HCT116 (cell line): ENCODE measurements around the gene MALRD1. TPM values are rescaled to one million over a fixed set of nuclear protein-coding genes. Genes with fewer than 3 reads are reported as not detected.

Source experiments
- ATAC-seq: fragments of 200-7000 bp; cut with Tn5 transposase; 2 replicates; pipeline ENCODE4 v1.9.1; 2020; ENCODE audit warnings: mild to moderate bottlenecking, moderate library complexity
- BruUV-seq: library from RNA; stranded (reverse); fragments of 400-500 nt; replicated peaks from 2 replicates; lab custom pipeline; 2021; lab: Mats Ljungman, UMichigan
- CTCF ChIA-PET: fragments of 300-600 bp; sonication (Branson Sonifier 250); formaldehyde crosslinking; loops from one replicate; lab custom pipeline; 2021; ENCODE audit warnings: antibody characterized with exemption; lab: Charles Lee
- POLR2A ChIA-PET: fragments of 300-600, 350-600 bp; sonication (Branson Sonifier 250); formaldehyde crosslinking; loops from one replicate; lab custom pipeline; 2021; ENCODE audit warnings: antibody characterized with exemption; lab: Charles Lee
- RAD21 ChIA-PET, 2 experiments: fragments of 300-600 bp; sonication (Branson Sonifier 250); formaldehyde crosslinking; loops; one replicate each; lab custom pipeline; 2023; ENCODE audit warnings: low total read pairs in 2 of 2; ENCODE audit not compliant: uncharacterized antibody in 2 of 2, unreplicated experiment in 2 of 2, low non-redundant PET in 1 of 2; lab: Charles Lee
- DNase-seq: peaks from one replicate; pipeline ENCODE4 v3.0.0-alpha.2; 2010; ENCODE audit warnings: low read depth, low spot score
- H2AFZ ChIP-seq: fragments of 200-600 bp; shearing (Covaris generic), sonication (generic); 2 replicates; pipeline ENCODE4 v1.6.1; 2017; ENCODE audit warnings: low read depth, mixed run types, mixed read lengths, antibody characterized with exemption, low read length; ENCODE audit not compliant: poor library complexity, severe bottlenecking
- H3K27ac ChIP-seq: 2 replicates; pipeline ENCODE4 v1.5.1; 2012; ENCODE audit warnings: low read depth, low read length
- H3K27me3 ChIP-seq: fragments of 200-600 bp; sonication (generic); 2 replicates; pipeline ENCODE4 v1.6.1; 2016; ENCODE audit warnings: mixed run types, low read length, mixed read lengths; ENCODE audit not compliant: insufficient read depth
- H3K36me3 ChIP-seq, 2 experiments: fragments of 200-500 bp in 1 of 2; fragments of 200-600 bp in 1 of 2; sonication (Bioruptor generic) in 1 of 2; sonication (generic) in 1 of 2; 2 replicates each; pipeline versions ENCODE4 v1.5.1 to v1.6.1; 2014 to 2016; ENCODE audit warnings: low read length in 2 of 2, inconsistent platforms in 1 of 2, mixed read lengths in 1 of 2, mixed run types in 1 of 2; ENCODE audit not compliant: insufficient read depth in 2 of 2, control insufficient read depth in 1 of 2
- H3K4me1 ChIP-seq, 2 experiments: fragments of 200-600 bp in 1 of 2; sonication (generic) in 1 of 2; 2 replicates each; pipeline versions ENCODE4 v1.5.1 to v1.6.1; 2012 to 2017; ENCODE audit warnings: low read length in 2 of 2, inconsistent platforms in 1 of 2, mild to moderate bottlenecking in 1 of 2, mixed read lengths in 1 of 2, mixed run types in 1 of 2, moderate library complexity in 1 of 2; ENCODE audit not compliant: insufficient read depth in 2 of 2, control insufficient read depth in 1 of 2
- H3K4me2 ChIP-seq: fragments of 200-600 bp; sonication (generic); 2 replicates; pipeline ENCODE4 v1.6.1; 2017; ENCODE audit warnings: mixed run types, low read length, mixed read lengths
- H3K4me3 ChIP-seq, 2 experiments: fragments of 200-600 bp in 1 of 2; sonication (generic) in 1 of 2; replicated peaks in 1 of 2; 2 replicates each; pipeline ENCODE4 v1.5.1; 2011 to 2016; ENCODE audit warnings: low read length in 2 of 2, control low read depth in 1 of 2, low read depth in 1 of 2, mild to moderate bottlenecking in 1 of 2, mixed read lengths in 1 of 2, mixed run types in 1 of 2
- H3K79me2 ChIP-seq: fragments of 200-600 bp; sonication (generic); 2 replicates; pipeline ENCODE4 v1.6.1; 2017; ENCODE audit warnings: mild to moderate bottlenecking, mixed run types, low read length, moderate library complexity, mixed read lengths; ENCODE audit not compliant: insufficient read depth
- H3K9ac ChIP-seq: fragments of 200-600 bp; sonication (generic); 2 replicates; pipeline ENCODE4 v1.6.1; 2016; ENCODE audit warnings: low read length, mixed read lengths
- H3K9me2 ChIP-seq: fragments of 200-600 bp; sonication (generic), shearing (Covaris generic); 2 replicates; pipeline ENCODE4 v1.6.1; 2017; ENCODE audit warnings: mixed run types, mild to moderate bottlenecking, moderate library complexity; ENCODE audit not compliant: insufficient read depth
- H3K9me3 ChIP-seq, 2 experiments: fragments of 200-500 bp in 1 of 2; fragments of 200-600 bp in 1 of 2; sonication (Bioruptor generic) in 1 of 2; sonication (generic) in 1 of 2; 2 replicates each; pipeline ENCODE4 v1.6.1; 2014 to 2017; ENCODE audit warnings: low read length in 2 of 2, mixed read lengths in 2 of 2, inconsistent platforms in 1 of 2, low read depth in 1 of 2, mild to moderate bottlenecking in 1 of 2, mixed run types in 1 of 2, moderate library complexity in 1 of 2; ENCODE audit not compliant: control insufficient read depth in 1 of 2, insufficient read depth in 1 of 2
- H4K20me1 ChIP-seq: fragments of 200-600 bp; sonication (generic), shearing (Covaris generic); 2 replicates; pipeline ENCODE4 v1.6.1; 2017; ENCODE audit warnings: mixed run types, mild to moderate bottlenecking, moderate library complexity; ENCODE audit not compliant: insufficient read depth
- CBX3 ChIP-seq: IDR thresholded peaks from 2 replicates; pipeline ENCODE4 v1.6.1; 2012; ENCODE audit warnings: low read depth
- EGR1 ChIP-seq: IDR thresholded peaks from 2 replicates; pipeline ENCODE4 v1.6.1; 2012; ENCODE audit warnings: low read depth
- EZH2phosphoT487 ChIP-seq: fragments of 200-600 bp; IDR thresholded peaks from 2 replicates; pipeline ENCODE4 v1.6.1; 2018; ENCODE audit warnings: antibody characterized with exemption, borderline replicate concordance
- POLR2AphosphoS5 ChIP-seq: IDR thresholded peaks from 2 replicates; pipeline ENCODE4 v1.6.1; 2011; ENCODE audit warnings: mild to moderate bottlenecking, low read depth, low read length, moderate library complexity
- RAD21 ChIP-seq: IDR thresholded peaks from 2 replicates; pipeline ENCODE4 v1.6.1; 2012; ENCODE audit warnings: low read depth, mild to moderate bottlenecking
- SIN3A ChIP-seq: IDR thresholded peaks from 2 replicates; pipeline ENCODE4 v1.6.1; 2012; ENCODE audit warnings: low read depth
- SRF ChIP-seq: IDR thresholded peaks from 2 replicates; pipeline ENCODE4 v1.6.1; 2012; ENCODE audit warnings: low read depth
- TCF7L2 ChIP-seq: IDR thresholded peaks from 2 replicates; pipeline ENCODE4 v1.7.0; 2011; ENCODE audit warnings: borderline replicate concordance, inconsistent platforms; ENCODE audit not compliant: insufficient read depth, insufficient read length; ENCODE audit errors: extremely low read depth
- YY1 ChIP-seq: IDR thresholded peaks from 2 replicates; pipeline ENCODE4 v1.6.1; 2011; ENCODE audit warnings: low read length, low read depth, moderate library complexity, mild to moderate bottlenecking; ENCODE audit not compliant: insufficient replicate concordance; ENCODE audit errors: extremely low read depth
- ZFX ChIP-seq: fragments of 450-650 bp; IDR thresholded peaks from 2 replicates; pipeline ENCODE4 v1.6.1; 2017
- intact Hi-C: fragments of 100-400 bp; cut with micrococcal nuclease; formaldehyde crosslinking; loops from 2 replicates; pipeline ENCODE4 v1.10.0; 2022
- total RNA-seq: library from RNA; stranded (reverse); gene quantifications from one replicate; pipeline ENCODE4 v1.2.1, GENCODE V29; 2021; ENCODE audit not compliant: unreplicated experiment
- TF ChIP-seq, protein P1 (sequence below): IDR thresholded peaks from 2 replicates; pipeline ENCODE4 v1.6.1; 2012; ENCODE audit warnings: low read depth
- TF ChIP-seq, protein P2 (sequence below): IDR thresholded peaks from 2 replicates; pipeline ENCODE4 v1.6.1; 2012
- TF ChIP-seq, protein P3 (sequence below), 3 experiments: fragments of 200-600 bp in 1 of 3; sonication (generic) in 1 of 3; IDR thresholded peaks in 2 of 3; conservative IDR thresholded peaks in 1 of 3; 2 replicates each; pipeline ENCODE4 v1.5.1; 2012 to 2017; ENCODE audit warnings: low read depth in 2 of 3, low read length in 2 of 3, antibody characterized with exemption in 1 of 3, borderline replicate concordance in 1 of 3, control low read depth in 1 of 3, mild to moderate bottlenecking in 1 of 3, mixed read lengths in 1 of 3, mixed run types in 1 of 3, moderate library complexity in 1 of 3; ENCODE audit not compliant: insufficient read depth in 1 of 3

Gene MALRD1
- total RNA-seq, 1 experiment from 2014 or later, result not detected

DNA sequence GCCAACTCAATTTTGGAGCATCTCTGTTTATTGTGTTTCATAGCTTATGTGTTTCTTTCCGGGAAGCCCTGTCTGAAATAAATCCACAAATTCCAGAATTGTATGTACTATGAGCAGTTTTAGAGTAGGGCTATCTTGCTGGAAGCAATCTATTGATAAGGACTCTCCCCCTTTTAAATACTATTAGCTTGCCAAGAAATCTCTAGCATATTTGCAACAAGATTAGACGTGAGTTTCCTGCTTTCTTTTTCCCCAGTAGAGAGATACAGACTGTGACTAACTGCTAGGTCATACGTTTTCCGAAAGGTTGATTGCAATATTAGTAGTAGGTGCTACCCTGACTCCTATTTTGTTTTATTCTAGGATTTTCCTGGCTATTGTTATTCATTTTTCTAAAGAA lies 277.0 kb downstream of the MALRD1 start:
- Histone ChIP-seq H3K27ac (no peak overlapping the region), H3K9ac (no peak overlapping the region), H3K4me2 (no peak overlapping the region), H2AFZ (no peak overlapping the region), H3K79me2 (no peaks in the 10 kb centered on the region), H3K9me3 (peaks cover 7 to 13% of the 10 kb centered on the region in 2 experiments; a peak in 2 of 4 replicates), H3K27me3 (no peaks in the 10 kb centered on the region), H3K4me1 (no peaks in the 10 kb centered on the region), H3K9me2 (no peaks in the 10 kb centered on the region), H4K20me1 (no peaks in the 10 kb centered on the region), H3K36me3 (no peaks in the 10 kb centered on the region), H3K4me3 (no peak overlapping the region)
- ChIA-PET POLR2A (no interaction called here), CTCF (no interaction called here), RAD21 (no interaction called here)
- DNase-seq (no peak), ATAC-seq (no peak)
- TF ChIP-seq EGR1 (no peak), POLR2AphosphoS5 (no peak), EZH2phosphoT487 (no peak), SRF (no peak), CBX3 (no peak)
- TF ChIP-seq, protein P1, sequence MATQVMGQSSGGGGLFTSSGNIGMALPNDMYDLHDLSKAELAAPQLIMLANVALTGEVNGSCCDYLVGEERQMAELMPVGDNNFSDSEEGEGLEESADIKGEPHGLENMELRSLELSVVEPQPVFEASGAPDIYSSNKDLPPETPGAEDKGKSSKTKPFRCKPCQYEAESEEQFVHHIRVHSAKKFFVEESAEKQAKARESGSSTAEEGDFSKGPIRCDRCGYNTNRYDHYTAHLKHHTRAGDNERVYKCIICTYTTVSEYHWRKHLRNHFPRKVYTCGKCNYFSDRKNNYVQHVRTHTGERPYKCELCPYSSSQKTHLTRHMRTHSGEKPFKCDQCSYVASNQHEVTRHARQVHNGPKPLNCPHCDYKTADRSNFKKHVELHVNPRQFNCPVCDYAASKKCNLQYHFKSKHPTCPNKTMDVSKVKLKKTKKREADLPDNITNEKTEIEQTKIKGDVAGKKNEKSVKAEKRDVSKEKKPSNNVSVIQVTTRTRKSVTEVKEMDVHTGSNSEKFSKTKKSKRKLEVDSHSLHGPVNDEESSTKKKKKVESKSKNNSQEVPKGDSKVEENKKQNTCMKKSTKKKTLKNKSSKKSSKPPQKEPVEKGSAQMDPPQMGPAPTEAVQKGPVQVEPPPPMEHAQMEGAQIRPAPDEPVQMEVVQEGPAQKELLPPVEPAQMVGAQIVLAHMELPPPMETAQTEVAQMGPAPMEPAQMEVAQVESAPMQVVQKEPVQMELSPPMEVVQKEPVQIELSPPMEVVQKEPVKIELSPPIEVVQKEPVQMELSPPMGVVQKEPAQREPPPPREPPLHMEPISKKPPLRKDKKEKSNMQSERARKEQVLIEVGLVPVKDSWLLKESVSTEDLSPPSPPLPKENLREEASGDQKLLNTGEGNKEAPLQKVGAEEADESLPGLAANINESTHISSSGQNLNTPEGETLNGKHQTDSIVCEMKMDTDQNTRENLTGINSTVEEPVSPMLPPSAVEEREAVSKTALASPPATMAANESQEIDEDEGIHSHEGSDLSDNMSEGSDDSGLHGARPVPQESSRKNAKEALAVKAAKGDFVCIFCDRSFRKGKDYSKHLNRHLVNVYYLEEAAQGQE, result no peak
- BruUV-seq, result no TSS peak
- intact Hi-C loops, result no loop called here

DNA sequence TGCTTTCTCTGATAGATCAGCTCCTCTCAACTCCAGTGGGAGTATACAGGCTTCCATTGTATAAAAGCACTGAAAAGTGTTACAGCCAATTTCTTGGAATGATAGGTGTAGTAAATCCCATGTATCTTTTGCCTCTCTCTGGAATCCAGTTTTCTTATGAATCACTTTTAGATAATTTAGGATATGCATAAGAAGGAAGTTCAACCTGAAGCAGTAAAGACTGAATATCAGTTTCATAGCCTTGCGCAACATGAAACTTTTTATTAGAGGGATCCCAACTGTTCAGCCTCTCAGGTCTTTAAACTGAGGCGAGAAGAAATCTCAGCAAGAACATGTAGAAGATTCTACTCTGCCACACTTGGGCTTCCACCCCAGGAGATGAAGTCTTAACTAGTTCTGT lies 280.0 kb downstream of the MALRD1 start:
- H3K36me3 ChIP-seq, result no peaks in the 10 kb centered on the region
- no peak overlapping the region for H2AFZ ChIP-seq
- CTCF ChIA-PET, result no interaction called here
- H3K27me3 ChIP-seq, result no peaks in the 10 kb centered on the region
- RAD21 ChIA-PET, result no interaction called here
- no peaks in the 10 kb centered on the region for H4K20me1 ChIP-seq
- H3K9me2 ChIP-seq, result no peaks in the 10 kb centered on the region
- H3K4me2 ChIP-seq, result no peak overlapping the region
- POLR2A ChIA-PET, result no interaction called here
- ATAC-seq (no peak), DNase-seq (no peak)
- no peak overlapping the region for H3K4me3 ChIP-seq
- intact Hi-C loops, result no loop called here
- no peak overlapping the region for H3K9ac ChIP-seq
- H3K9me3 ChIP-seq, result peaks cover 3 to 15% of the 10 kb centered on the region in 2 experiments; a peak in 2 of 4 replicates
- H3K27ac ChIP-seq, result no peak overlapping the region
- BruUV-seq, result no TSS peak
- no peaks in the 10 kb centered on the region for H3K79me2 ChIP-seq
- no peak for TF ChIP-seq SRF
- no peak for TF ChIP-seq ZFX
- TF ChIP-seq, protein P2, sequence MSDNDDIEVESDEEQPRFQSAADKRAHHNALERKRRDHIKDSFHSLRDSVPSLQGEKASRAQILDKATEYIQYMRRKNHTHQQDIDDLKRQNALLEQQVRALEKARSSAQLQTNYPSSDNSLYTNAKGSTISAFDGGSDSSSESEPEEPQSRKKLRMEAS, result no peak
- no peak for TF ChIP-seq TCF7L2
- TF ChIP-seq, protein P3, sequence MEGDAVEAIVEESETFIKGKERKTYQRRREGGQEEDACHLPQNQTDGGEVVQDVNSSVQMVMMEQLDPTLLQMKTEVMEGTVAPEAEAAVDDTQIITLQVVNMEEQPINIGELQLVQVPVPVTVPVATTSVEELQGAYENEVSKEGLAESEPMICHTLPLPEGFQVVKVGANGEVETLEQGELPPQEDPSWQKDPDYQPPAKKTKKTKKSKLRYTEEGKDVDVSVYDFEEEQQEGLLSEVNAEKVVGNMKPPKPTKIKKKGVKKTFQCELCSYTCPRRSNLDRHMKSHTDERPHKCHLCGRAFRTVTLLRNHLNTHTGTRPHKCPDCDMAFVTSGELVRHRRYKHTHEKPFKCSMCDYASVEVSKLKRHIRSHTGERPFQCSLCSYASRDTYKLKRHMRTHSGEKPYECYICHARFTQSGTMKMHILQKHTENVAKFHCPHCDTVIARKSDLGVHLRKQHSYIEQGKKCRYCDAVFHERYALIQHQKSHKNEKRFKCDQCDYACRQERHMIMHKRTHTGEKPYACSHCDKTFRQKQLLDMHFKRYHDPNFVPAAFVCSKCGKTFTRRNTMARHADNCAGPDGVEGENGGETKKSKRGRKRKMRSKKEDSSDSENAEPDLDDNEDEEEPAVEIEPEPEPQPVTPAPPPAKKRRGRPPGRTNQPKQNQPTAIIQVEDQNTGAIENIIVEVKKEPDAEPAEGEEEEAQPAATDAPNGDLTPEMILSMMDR (IDR thresholded peaks at IDR 0.05 in 2 of 3, conservative IDR thresholded peaks at IDR 0.05 in 1 of 3; ENCODE audit: borderline replicate concordance in 1 of 3, insufficient read depth in 1 of 3, low read depth in 2 of 3, low read length in 2 of 3), result no peak
- TF ChIP-seq SIN3A, result no peak
- no peak for TF ChIP-seq RAD21
- TF ChIP-seq CBX3, result no peak
- no peak for TF ChIP-seq YY1
- no peaks in the 10 kb centered on the region for H3K4me1 ChIP-seq
